8988T (cell line): ENCODE data around the gene GCK.

Experiments used
- DNase-seq: peaks from one replicate; pipeline ENCODE4 v3.0.0; 2011

GCK gene

DNA sequence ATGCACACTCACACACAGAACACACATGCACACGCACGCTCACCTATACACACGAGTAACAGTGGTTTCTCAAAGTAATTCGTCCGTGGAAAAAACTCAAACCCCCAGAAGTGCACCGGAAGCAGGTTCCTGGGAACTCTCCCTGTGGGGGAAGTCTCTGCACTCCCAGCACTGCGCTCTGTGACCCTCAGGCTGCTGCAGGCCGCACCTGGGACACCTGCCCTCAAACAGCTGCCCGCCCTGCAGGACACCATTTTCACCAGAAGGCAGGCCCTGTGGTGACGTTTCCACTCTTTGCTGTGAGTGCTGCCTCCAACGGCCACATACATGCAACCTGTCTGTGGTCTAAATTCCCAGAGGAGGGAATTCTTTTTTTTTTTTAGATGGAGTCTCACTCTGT is 32.8 kb upstream of the GCK start:
- DNase-seq: no peak

- DNase-seq: no peak
Observed at GRCh38 chr7:44221231-44221791, 32.1 kb upstream of the GCK start.

DNA sequence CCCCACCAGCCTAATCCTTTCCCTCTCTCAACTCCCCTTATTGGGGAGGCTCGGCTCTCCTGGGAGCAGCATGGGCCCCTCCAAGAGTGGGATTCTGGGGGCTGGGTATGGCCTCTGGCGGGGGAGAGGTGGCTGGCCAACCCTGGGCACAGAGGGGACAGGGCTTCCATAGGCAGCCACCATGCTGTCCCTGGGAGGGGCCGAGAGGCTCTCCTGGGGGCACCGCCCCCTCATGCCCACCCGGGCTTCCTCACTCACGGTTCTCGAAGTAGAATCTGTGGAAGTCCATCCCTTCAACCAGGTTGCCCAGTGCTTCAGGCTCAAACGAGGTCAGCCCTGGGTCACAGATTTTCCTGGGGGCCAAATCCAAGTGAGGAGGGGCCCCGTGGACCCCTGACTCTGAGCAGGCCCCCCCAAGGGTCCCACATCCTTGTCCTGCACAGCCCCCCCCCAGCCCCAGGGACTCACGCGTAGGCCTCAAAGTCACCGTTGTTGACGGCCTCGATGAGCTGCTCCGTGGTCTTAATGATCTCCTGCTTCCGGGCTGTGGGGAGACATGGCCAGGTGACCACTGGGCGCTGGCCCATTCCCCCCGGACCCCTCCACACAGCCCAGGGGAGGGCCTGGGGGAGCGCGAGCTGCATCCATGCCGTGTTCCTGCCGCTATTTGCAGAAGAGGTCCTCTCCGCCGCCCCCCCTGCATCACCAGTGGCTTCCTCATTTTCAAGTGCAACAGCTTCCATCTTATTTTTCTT is 31.3 kb upstream of the GCK start:
- no peak for DNase-seq

GRCh38 chr7:44220046-44220357 is 30.8 kb upstream of the GCK start:
- no peak for DNase-seq

DNA sequence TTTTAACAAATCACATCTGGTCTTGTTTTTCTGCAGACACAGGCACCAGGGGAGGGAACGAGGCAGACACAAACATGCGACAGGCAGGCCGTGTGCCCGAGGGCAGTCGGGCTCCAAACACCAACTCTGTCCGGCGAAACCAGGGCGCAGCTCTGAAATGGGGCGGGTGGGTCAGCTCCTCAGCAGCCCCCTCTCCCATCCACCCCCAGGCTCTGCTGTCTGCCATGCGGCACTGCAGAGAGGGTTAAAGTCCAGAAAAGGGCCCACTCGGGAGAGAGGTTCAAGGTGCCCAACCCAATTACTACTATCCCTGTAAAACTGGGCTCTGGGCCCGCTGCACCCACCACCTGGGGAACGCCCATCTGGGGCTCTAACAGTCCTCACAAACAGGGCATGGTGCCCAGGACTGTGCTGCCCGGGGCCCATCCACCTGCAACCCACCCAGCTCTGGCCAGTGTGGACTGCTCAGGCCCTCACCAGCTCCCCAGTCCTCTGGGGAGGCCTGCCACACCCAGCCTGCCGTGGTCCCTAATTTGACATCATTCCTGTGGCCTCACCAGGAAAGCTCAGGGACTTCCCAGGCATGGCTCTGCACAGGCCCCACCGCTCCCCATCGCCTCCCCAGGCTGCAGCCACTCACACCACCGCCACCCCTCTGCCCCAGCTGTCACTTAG is 30.3 kb upstream of the GCK start:
- no peak for DNase-seq

DNA sequence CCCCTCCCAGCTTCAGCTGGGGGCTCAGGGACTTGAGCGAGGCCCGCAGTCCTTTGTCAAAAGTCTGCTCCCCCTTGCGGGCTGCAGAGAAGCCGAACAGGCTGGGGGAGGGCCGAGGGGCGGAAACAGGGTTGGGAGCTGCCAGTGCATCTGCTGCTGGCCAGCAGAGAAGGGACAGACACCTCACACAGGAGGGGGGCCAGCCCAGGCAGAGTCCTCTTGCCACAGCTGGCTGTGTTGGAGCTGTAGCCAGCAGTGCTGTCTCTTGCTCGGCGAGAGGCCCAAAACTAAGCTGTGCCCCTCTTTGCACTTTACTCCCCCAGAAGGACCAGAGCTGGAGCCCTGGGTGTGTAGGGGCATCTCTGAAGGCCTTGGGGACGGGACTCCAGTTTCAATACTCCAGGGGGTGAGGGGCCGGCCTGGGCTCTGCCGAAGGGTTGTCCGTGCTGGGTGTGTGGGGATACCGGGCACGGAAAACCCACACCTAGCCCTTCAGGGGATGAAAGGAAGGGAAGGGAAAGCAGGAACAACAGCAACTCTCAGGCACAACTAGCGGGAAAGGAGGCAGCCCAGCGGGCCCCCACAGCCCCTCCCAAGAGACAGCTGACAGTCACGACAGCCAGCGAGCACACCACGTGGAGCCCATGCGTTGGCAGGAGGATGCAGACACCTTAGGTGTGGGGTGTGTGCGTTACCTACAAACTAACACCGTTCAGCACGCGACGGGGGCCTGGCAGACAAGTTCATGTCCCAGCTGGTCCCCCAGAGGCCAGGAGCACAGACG is 29.4 kb upstream of the GCK start:
- no peak for DNase-seq

GRCh38 chr7:44217852-44218402 is 28.7 kb upstream of the GCK start:
- DNase-seq: no peak

DNA sequence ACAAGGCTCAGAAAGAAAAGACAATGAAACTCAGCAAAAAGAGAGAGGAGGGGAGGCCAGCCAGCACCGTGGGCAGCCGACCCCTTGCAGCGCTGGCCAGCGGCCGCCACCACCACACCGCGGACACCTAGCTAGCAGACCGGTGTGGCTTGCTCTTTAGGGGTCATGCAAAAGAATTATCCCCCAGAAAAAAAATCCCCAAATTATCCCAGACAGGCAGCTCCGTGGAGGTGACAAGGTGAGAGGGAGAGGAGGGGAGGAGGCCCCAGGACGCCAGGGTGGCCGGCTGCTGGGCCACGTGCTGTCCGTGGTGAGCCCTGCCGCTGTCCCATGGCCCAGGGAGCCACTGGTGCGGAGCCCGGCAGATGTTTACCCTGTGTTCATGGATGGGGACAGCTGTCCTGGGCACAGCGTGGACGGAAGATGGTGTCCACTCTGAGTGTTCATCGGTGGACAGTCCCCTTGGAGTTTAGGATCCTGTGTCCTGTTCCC is 28.0 kb upstream of the GCK start:
- DNase-seq: no peak

DNA sequence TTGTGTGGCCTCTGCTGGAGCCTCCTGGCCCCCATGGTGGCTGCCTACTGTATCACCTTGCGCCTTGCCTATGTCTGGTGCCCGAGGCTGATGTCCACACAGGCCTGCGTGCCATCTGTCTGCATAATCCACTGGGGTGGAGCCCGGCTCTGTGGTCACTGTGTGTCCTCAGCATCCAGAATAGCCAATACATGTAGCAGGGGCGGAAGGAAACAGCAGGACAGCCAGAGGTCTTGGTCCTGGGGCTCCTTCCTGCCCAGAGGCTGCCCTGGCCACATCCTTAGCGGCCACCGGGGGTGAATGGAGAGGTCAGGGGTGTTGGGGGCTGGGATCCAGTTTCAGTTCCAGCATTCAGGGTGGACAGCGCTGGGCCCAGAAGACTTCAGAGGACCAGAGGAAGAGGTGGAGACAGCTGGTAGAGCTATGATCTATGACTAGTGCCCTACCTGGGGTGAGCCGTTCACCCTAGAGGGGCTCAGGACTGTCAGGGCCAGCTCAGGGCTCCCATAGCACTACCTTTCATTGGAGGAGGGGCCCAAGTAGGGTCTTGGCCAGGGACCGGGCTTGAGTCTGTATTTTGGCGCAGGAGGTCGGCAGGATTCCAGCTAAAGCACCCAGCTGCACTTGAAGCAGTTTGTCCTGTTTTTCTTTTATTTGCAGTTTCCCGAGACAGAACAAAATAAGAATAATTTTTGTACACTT is 27.4 kb upstream of the GCK start:
- no peak for DNase-seq

GRCh38 chr7:44216019-44216418 is 26.8 kb upstream of the GCK start:
- DNase-seq: no peak

DNA sequence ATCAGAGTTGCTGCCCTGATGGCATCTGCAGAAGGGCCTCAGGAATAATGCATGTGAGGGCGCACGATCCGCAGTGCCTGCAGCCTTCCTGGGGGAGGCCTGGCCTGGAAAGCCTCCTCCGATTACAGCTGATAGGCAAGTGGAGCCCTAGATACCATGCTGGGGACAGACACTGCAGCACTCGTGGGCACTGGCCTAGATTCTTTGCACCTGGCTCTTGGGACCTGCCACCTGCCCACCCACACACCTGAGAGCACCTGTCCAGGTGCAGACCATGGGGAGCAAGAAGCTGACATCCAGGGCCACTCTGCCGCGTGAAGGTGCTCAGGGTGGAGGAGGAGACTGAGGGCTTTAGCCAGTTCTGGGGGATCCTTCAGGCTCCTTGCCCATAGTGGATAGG is 26.3 kb upstream of the GCK start:
- no peak for DNase-seq

DNA sequence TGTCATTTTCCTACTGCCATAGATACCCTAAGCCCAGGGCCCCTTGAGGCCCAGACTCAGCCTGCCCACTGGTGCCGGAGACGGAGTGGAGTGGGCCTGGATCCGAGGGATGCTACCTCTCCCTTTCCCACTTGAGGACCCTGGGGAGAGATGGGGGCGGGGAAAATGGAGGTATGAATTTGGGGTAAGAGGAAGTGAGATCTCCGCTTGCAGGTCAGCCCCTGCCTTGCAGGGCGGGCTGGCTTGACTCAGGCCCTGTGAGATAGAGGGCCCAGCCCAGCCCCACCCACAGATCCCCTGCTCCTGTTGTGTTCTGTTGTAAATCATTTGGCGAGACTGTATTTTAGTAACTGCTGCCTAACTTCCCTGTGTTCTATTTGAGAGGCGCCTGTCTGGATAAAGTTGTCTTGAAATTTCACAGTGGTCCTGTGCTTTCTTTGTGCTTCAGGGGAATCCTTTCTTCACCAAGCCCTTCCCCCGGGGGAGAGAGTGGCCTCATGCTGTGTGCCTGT is 24.7 kb upstream of the GCK start:
- DNase-seq: no peak

DNA sequence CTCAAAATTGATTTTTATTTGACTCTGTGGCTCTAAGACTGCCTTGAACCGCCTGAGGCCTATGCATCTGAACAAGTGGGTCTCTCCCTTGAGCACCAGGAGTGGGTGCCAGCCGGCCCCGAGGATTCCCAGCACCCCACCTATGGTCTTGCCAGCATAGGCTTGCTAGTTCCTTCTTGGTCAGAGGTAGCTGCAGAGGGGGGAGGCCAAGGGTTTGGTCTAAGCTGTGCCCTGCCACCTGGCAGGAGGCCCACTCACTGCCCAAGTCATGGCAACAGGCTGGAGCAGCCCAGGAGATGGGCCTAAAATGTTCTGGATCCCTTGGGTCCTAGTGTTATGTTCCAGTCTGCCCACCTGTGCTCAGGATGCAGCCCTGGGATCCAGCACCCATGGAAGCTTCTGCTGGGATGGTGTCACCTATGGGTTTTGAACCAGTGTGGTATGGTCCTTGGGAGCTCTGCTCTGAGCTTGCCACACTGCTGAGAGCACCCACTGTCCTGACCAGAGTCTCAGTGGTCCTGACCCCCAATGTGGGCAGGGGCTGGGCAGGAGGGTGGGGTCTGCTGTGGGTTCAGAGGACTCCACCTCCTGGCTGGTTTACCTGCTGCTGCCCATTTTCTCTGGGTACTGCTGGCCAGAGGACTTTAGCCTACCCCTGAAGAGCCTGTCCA is 24.1 kb upstream of the GCK start:
- DNase-seq: no peak

DNA sequence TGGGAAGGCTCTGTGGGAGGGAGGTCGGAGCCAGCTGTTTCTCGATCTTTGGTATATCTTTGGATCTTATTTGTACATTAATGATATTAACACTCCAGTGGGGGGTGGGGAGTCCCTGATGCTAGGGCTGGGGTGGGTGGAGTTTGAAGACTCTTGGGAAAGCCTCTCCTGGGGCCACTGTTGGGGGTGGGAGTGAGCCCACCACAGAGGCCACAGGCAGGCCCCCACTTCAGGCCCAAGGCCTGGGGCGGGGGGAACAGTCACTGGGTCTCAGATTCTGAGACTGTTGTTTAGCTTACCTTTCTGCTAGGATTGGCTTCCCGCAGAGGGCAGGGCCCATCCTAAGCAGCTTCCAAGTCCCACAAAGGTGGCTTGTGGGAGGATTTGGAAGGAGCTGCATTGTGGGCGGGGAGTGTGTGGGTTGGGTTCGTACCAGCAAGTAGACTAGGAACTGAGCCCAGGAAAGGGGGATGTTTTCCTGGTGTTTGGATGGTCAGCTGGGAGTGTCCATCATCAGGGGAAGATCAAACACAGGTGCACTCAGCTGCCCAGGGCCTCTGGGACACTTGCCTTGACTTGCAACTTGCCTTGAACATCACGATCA is 23.4 kb upstream of the GCK start:
- no peak for DNase-seq

DNA sequence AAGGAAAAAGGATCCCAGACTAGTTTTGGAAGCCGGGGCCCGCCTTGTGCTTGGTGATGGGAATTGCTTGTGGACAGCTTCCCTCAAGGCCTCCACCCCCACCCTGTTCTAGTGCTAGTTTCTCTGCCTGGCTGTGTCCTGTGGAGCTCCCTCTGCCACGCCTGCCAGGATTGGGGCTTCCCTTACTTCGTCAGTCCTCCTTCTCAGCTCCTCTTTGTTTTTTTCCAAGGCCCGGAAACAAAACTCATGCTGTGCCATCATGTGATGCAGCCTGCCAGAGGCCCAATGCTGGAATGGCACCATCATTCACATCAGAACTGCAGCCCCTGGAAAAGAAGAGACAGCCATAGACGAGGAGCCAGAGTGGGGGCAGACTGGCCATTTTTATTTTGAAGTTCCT is 22.8 kb upstream of the GCK start:
- no peak for DNase-seq

- DNase-seq: no peak
Observed at GRCh38 chr7:44211126-44211675, 22.0 kb upstream of the GCK start.

DNA sequence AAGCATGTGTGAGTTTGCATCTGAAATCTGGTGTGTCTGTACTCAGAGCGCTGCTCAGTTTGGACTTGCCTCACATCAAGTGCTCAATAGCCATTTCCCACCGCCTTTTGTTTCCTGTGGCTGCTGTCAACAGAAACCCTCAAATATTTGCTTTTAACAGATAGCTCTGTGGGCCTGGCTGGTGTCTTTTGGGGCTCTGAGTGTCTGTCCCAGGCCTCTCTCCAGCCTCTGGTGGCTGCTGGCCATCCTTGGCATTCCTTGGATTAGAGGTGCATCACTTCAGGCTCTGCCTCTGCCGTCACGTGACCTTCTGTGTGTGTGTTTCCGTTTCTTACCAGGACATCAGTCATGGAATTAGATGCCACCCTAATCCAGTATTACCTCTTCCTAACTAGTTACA is 20.9 kb upstream of the GCK start:
- DNase-seq: no peak

GRCh38 chr7:44208085-44208484 is 18.8 kb upstream of the GCK start:
- DNase-seq: no peak

GRCh38 chr7:44206008-44206407 is 16.8 kb upstream of the GCK start:
- no peak for DNase-seq

DNA sequence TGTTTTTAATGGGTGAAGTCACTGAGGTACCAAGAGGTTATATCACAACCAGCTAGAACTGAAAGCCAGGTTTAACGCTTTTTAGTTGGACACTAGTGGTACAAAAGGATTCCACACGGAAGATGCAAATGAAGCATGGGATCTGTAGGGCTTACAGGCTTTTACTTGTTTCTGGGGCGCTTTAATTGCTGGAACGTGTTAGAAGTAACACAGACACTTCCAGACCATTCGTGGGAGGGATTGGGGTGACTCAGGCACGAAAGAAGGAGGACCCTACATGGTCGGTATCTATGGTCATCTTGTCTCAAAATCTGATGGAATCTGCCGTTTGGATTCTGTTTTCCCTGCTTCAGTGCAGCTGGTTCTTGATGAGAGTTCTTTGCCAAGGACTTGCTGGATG is 12.6 kb upstream of the GCK start:
- DNase-seq: no peak
